Activated CD8-positive, alpha-beta memory T cell treated with anti-CD3 and anti-CD28 coated beads, Interleukin-2, amount 50 U/mL, for 24 hours (primary cell): Measurements from ENCODE around the gene ZNF230.

Experiments used
- DNase-seq: peaks from one replicate; pipeline ENCODE4 v3.0.0-alpha.2; 2020; ENCODE audit errors: extremely low read depth

Gene ZNF230

DNA sequence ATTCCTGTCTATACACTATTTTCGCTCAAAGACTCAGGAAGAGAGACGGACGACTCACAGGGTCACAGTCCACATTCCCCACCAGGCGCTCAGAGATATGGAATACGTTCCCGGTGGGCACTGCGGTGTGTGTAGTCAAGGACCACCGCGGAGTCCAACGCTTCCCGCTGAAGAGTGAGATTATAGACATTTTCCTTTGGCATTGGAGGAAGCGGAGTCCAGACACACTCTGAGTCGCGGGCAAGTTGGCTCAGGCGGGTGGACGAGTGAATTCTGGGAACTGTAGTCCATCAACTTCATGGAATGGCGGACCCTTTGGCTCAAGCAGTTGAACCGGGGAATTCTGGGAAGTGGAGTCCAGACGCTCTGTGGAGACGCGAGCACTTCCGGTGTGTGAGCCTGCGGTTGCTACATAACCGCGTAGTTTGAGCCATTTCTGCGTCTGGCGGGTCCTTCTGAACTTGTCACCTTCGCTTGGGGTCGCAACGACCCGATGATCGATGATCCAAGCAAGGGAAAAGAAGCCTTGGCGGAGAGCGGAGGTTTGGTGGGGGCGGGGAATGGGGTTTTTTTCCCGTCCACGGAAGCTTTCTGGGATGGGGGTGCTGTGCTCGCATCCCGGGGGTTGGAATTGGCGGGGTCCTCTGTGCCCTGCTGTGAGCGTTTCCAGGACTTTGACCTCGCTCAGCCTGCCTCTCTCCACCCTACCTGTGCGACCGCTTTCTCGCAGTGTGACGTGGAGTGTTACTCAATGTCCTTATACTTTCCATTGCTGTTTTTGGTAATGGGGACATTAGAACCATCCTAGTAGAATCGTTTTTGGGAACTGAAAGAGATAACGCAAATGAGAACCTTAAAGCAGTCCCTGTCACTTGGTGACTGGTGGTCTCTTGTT is at the start of gene ZNF230:
ZNF230 (plus strand) TSS at position 392 of the 895 bp plus-strand sequence. CDS start 4,122 bp downstream, outside the sequence.
- peak; percentile 56 for DNase-seq

DNA sequence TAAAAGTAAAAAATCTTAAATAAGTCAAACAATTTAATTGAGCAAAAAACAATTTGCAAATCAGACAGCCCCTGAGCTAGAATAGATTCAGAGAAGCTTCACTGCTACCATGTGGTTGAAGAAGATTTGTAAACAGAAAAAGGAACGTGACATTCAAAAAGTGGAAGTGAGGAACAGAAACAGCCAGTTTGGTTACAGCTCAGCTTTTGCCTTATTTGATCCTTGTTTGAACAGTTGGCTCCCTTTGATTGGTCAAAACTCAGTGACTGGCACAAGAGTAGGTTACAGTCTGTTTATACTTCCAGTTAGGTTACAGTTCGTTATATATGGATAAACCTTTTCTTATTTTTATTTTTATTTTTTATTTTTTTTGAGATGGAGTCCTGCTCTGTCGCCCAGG is 45.9 kb upstream of the ZNF230 start:
- no peak for DNase-seq

DNA sequence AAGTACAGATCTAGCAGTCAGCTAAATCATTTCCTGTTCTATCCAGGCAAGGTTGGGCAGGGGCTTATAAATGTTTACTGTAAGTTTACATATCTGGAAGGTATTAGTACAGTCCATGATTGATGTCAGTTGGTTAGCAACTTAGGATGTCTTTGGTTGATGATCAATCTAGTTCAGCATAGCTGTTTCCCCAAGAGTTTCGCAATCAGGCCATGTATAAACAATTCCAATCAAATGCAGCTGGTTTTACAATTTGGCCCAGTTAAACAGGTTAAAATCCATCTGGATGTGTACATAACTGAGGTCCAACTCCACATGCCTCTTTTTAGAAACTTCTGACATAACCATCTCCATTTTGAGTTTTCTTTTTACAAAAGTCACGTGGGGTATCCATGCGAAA is 44.9 kb upstream of the ZNF230 start:
- DNase-seq, result no peak

DNA sequence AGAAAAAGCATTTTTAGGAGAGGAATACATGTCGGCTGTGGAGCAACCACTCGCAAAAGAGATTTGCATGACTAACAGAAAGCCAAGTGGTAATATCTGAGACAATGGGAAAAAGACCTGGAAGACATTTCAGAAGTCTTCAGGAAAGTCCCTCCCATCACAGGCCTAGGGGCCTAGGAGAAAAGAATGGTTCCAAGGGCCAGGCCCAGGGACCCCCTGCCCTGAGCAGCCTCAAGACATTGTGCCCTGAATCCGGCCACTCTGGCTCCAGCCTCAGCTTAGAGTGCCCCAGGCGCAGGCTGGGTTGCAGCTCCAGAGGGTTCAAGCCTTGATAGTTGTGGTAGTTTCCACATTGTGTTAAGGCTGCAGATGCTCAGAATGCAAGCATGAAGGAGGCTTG is 42.3 kb upstream of the ZNF230 start:
- no peak for DNase-seq

DNA sequence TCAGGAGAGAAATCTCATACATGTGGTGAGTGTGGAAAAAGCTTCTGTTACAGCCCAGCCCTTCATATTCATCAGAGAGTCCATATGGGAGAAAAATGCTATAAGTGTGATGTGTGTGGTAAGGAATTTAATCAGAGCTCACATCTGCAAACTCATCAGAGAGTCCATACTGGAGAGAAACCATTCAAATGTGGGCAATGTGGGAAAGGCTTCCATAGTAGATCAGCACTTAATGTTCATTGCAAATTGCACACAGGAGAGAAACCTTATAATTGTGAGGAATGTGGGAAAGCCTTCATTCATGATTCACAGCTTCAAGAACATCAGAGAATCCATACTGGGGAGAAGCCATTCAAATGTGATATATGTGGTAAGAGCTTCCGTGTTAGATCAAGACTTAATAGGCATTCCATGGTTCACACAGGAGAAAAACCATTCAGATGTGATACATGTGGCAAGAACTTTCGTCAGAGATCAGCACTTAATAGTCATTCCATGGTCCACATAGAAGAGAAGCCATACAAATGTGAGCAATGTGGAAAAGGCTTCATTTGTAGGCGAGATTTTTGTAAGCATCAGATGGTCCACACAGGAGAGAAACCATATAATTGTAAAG is 36.6 kb upstream of the ZNF230 start:
- no peak for DNase-seq

DNA sequence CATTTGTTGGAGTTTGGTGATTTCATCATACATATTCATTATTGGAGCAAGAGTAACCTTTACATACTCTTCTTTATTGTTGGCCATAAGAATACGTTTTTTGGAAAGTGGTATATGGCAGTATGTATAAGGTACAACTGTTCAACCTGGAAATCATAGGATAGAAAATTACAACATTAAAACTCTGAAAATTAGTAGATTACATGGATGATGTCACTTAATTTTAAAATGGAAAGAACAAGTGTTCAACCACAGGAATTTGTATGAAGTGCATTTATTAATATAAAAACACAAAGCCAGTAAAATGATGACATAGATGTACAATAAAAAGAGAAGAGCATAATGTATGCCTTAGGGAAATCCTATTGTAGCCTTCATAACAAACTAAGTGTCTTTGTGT is 26.0 kb upstream of the ZNF230 start:
- no peak for DNase-seq

DNA sequence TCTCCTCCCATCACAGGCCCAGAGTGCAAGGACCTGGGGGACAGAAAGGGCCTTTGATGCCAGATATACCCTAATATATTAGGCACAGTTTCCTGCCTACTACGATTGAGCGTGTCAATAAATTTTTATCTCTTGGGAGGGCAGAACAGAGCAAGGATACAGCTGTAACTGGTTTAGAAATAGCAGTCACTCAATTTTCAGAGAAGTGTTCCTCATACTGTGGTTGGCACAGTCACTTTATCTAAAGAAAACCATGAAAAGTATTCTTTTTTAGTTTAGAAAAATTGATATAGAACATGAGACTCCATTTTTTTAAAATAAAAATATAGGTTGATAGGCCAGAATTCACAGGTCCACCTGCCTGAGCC is 19.2 kb upstream of the ZNF230 start:
- no peak for DNase-seq

DNA sequence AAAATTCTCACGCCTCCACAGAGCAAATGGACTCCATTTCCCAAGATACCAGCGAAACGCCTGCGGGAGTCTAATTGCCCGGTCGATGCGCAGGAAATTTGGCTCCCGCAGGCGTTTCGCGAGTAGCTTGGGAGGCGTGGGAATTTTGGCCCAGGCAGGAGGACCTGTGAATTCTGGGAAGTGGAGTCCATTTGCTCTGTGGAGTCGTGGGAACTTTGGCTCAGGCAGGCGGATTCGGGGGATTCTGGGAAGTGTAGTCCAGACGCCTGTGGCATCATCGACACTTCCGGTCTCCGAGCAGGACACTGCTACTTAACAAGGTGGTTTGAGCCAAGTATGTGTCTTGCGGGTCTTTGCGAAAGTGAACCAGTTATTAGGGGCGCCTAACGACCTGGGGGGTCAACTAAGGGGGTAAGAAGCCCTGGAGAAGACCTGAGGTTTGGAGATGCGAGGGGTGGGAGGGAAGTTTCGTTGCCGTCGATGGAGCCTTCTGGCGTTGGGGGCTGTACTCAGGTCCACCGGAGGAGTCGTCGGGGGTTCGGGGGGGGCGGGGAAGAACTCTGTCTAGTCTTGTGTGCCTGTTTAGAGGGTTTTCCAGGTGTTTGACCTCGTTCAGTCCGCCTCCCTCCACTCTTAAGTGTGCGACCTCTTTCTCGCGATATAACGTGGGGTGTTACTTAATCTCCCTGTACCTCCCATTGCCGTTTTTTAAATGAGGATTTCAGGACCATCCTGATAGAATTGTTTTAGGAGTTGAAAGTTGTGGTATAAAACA is 18.7 kb upstream of the ZNF230 start, which contains the start of gene ZNF155:
ZNF155 (plus strand) TSS at position 277 of the 775 bp plus-strand sequence. CDS start 4,356 bp downstream, outside the sequence.
- peak; percentile 39 for DNase-seq

DNA sequence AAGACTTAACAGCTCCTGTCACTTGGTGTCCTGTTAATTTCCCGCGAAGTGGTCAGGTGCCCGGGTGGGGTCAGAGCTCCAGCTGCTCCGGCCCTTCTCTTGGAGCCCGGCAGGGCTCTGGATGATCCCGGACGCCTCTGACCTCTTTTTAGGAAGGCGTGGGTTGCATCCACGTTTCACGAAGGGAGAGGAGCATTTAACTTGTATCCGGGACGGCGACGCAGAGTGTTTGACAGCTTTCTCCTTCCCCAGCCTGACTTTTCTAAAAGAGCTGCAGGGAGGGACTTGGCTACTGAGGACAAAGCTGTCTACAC is 18.1 kb upstream of the ZNF230 start:
- no peak for DNase-seq

DNA sequence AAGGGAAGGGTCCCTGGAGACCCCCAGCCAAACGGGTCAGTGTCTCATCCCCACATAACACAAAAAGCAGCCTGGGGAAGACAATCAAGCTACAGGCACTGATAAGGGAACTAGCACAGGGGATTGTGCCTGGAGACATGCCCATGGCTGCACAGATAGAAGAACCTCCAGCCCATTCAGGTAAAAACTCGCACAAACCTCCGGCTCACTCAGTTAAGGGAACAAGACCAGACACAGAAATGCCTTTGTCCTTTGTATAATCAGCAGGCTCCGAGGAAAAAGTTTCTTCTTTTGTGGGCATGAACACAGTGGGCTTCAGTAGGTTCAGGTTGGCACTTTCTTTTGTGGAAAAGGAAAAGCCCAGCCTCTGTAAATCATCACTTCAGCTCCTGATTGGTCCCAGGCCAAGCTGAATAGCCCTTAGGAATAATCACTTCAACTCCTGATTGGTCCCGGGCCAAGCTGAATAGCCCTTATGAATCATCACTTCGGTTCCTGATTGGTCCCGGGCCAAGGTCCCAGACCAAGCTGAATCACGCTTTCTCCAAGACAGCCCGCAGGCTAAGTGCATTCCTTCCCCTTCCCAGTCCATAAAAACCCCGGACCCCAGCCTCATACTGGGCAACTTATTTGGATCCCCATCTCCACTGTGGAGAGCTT is 5.0 kb upstream of the ZNF230 start:
- DNase-seq, result no peak

DNA sequence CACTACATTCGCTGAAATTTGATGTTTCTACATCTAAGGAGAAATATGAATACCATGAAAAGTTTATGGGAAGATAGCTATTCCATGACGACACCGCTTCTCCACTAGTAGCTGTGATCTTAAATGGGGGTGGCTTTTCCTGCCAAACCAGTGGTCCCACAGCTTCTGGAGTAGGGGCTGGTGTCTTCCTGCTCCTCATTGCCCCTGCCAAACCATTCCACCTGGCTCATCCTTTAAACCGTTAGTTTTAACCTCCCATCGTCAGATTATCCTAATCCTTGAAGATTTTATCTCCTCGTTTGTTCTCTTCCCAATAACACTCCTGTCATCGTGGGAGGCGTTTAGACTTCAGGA is 568 bp upstream of the ZNF230 start:
- no peak for DNase-seq

DNA sequence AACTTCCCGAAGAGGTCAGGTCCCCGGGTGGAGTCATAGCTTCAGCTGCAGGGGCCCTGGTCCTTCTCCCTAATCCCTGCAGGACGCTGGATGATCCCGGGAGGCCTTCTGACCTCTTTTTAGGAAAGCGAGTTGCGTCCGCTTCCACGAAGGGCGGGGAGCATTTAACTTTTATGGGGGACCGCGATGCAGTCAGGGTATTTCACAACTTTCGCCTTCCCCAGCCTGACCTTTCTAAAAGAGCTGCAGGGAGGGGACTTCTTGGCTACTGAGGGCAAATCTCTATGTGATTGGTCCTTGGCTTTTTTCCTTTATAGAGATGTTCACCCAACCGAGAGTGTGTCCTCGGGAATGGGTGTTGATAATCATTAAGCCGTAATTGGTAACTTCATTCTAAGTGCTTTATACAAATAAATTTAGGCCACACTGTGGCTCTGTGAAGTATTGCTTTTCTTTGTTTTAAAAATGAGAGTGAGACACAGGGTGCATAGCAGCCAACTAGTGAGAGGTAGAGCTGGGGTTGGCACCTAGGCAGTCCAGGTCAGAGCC is 778 bp downstream of the ZNF230 start:
- DNase-seq, result no peak

DNA sequence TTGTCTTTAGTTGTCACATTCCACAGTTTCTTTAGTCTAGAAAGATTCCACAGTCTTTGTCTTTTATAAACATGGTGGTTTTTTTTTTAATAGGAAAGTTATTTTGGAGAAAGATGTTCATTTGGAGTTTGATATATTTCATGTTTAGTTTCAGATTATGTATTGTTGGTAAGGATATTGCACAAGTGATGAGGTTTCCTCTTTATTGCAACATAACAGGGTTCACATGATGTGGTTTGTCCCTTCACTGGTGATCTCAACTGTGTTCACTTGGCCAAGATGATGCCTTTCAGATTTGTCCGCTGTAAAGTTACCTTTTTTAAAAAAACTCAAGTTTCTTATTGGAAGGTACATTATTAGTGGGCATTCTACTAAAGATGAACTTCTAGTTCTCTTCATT is 3.2 kb downstream of the ZNF230 start:
- DNase-seq, result no peak

DNA sequence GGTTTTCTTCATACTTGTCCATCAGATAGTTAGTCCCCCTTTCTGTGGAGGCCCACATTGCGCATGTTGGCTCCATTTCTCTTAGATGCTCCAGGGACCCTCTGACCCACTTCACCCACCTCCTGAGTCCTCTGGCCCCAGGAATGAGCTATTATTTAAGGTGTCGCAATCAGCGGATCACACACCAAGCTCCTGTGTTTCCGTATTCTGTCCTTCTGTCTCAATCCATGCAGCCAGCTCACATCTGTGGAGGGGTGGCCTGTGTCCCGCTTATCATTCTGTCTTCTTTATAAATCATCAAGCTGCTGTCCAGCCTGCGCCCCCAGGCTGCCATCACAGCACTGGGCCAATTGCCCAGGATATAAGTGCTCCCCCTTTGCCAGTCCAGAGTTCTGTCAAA is 4.7 kb downstream of the ZNF230 start:
- DNase-seq, result no peak

DNA sequence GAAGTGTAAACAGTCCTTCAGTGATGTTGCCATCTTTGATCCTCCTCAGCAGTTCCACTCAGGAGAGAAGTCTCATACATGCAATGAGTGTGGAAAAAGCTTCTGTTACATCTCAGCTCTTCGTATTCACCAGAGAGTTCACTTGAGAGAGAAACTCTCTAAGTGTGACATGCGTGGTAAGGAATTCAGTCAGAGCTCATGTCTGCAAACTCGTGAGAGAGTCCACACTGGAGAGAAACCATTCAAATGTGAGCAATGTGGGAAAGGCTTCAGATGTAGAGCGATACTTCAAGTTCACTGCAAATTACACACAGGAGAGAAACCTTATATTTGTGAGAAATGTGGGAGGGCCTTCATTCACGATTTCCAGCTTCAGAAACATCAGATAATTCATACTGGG is 7.7 kb downstream of the ZNF230 start:
- DNase-seq, result no peak

DNA sequence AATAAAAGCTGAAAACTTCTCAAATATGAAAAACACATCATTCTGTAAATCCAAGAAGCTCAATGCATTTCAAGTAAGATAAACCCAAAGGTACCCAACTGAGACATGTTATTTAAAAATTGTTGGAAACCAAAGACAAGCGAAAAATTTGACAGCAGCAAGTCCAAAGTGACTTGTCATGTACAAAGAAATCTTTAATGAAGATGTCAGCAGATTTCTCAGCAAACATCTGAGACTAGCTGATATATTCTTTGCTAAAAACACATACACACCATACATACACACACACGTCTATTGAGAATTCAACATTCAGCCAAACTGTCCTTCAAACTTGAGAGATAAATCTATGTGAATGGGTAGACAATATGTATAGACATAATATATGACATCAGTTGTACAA is 16.7 kb downstream of the ZNF230 start:
- no peak for DNase-seq

DNA sequence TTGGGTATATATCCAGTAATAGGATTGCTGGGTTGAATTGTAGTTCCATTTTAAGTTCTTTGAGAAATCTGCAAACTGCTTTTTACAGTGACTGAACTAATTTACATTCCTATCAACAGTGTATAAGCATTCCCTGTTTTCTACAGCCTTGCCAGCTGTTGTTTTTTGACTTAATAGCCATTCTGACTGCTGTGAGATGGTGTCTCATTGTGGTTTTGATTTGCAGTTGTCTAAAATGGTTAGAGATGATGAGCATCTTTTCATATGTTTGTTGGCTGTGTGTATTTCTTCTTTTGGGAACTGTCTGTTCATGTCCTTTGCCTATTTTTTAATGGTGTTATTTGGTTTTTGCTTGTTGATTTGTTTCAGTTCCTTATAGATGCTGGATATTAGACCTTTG is 18.5 kb downstream of the ZNF230 start:
- DNase-seq, result no peak

DNA sequence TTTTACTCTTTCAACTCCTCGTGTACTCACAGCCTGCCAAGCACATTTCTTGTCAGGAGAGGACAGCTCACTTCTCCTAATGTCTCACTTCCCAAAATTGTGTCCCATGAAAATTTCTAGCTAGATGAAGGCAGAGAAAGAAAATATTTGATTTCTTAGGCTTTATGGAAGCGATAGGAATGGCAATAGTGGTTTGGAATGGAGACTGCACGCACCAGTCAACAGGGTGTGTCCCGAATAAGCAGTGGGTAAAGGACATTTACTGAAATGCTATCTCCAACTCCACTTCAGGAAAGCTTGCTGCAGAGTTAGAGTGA is 22.1 kb downstream of the ZNF230 start:
- no peak for DNase-seq

DNA sequence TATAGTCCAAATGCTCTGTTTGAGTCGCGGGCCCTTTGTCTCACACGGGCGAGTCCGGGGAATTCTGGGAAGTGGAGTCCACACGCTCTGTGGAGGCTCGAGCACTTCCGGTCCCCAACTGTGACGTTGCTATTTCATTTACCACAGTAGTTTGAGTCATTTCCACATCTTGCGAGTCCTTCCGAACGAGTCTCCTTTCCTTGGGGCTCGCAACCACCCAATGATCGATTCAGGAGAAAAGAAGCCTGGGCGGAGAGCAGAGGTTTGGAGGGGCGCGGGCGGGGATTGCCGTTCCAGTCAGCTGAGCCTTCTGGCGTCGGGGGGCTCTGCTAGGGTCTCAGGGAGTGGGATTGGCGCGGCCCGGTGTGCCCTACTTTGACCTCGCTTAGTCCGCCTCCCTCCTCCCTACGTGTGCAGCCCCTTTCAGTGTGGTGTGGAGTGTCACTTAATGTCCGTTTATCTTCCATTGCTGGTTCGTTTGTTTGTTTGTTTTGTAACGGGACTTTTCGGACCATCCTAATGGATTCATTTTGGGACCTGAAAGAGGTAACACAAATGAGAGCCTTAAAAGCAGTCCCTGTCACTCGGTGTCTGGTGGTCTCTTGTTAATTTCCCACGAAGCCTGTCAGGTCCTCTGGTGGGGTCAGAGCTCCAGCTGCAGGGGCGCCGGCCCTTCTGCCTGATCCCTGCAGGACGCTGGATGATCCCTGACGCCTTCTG is 22.6 kb downstream of the ZNF230 start, which contains the start of gene ZNF222:
ZNF222 (plus strand) TSS at position 163 of the 720 bp plus-strand sequence; CDS start at position 221, 58 bp downstream.
- DNase-seq, result peak; percentile 55

DNA sequence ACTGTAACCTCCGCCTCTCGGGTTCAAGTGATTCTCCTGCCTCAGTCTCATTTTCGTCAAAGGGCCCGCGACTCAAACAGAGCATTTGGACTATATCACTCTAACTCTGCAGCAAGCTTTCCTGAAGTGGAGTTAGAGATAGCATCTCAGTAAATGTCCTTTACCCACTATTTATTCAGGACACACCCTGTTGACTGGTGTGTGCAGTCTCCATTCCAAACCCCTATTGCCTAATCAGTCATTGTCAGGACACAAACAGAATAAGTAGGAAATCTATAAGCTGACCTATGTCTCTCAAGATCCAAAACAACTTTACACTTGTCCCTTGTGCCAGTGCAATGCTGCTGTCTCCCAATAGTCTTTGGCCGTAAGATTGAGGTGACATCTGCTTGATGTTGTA is 23.9 kb downstream of the ZNF230 start:
- DNase-seq, result no peak

DNA sequence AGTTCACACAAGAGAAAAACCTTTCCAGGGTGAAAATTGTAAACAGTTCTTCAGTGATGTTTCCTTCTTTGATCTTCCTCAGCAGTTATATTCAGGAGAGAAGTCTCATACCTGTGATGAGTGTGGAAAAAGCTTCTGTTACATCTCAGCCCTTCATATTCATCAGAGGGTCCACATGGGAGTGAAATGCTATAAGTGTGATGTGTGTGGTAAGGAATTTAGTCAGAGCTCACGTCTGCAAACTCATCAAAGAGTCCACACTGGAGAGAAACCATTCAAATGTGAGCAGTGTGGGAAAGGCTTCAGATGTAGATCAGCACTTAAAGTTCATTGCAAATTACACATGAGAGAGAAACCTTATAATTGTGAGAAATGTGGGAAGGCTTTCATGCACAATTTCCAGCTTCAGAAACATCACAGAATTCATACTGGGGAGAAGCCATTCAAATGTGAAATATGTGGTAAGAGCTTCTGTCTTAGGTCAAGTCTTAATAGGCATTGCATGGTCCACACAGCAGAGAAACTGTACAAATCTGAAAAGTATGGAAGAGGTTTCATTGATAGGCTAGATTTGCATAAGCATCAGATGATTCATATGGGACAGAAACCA is 29.3 kb downstream of the ZNF230 start:
- DNase-seq, result no peak
